Skin of body (tissue), 3 donors: ENCODE measurements around the gene GRIPAP1. TPM values are rescaled to one million over a fixed set of nuclear protein-coding genes. Genes with fewer than 3 reads are reported as not detected.

Source experiments
- DNase-seq: peaks from one replicate; lab custom pipeline; 2025; lab: John Stamatoyannopoulos, UW
- small RNA-seq: library from RNA; depleted of rRNA; stranded (forward); fragments of <200 nt; gene quantifications from one replicate; pipeline ENCODE3, GENCODE V24; 2014; ENCODE audit warnings: low replicate concordance
- total RNA-seq: library from RNA; depleted of rRNA; stranded (reverse); fragments of >200 nt; gene quantifications from one replicate; pipeline ENCODE4 v1.2.3, GENCODE V29; 2014

GRIPAP1 gene
- total RNA-seq, 1 donor from 2014 or later = 23.7 TPM

- DNase-seq = no peak
Observed at GRCh38 chrX:48923771-48924170, 78.3 kb downstream of the GRIPAP1 start.

Small RNAs within 50 kb of the gene (small RNA-seq; reads per million reads assigned to genes)
- not detected for gene RNU6-722P

Other genes with a start within 250 kb of the GRIPAP1 start
- not detected for gene GLOD5, start 240.5 kb downstream of the GRIPAP1 start, total RNA-seq
- 1.1 TPM for gene GATA1, start 215.7 kb downstream of the GRIPAP1 start, total RNA-seq
- gene HDAC6, start 200.2 kb downstream of the GRIPAP1 start, total RNA-seq = 58.6 TPM
- gene ERAS, start 175.8 kb downstream of the GRIPAP1 start, total RNA-seq = not detected
- 0.30 TPM for gene PCSK1N, start 166.7 kb downstream of the GRIPAP1 start, total RNA-seq
- 15.0 TPM for gene TIMM17B, start 104.5 kb downstream of the GRIPAP1 start, total RNA-seq
- 31.7 TPM for gene PQBP1, start 104.3 kb downstream of the GRIPAP1 start, total RNA-seq
- gene SLC35A2, start 90.6 kb downstream of the GRIPAP1 start, total RNA-seq = 7.6 TPM
- 5.9 TPM for gene PIM2, start 83.2 kb downstream of the GRIPAP1 start, total RNA-seq
- gene OTUD5, start 44.7 kb downstream of the GRIPAP1 start, total RNA-seq = 19.9 TPM
- gene KCND1, start 30.4 kb downstream of the GRIPAP1 start, total RNA-seq = 2.7 TPM
- gene TFE3, start 41.1 kb upstream of the GRIPAP1 start, total RNA-seq = 17.0 TPM
- 3.6 TPM for gene CCDC120, start 56.7 kb upstream of the GRIPAP1 start, total RNA-seq
- gene PRAF2, start 71.7 kb upstream of the GRIPAP1 start, total RNA-seq = 1.5 TPM
- 29.6 TPM for gene WDR45, start 77.6 kb upstream of the GRIPAP1 start, total RNA-seq
- gene GPKOW, start 121.5 kb upstream of the GRIPAP1 start, total RNA-seq = 15.4 TPM
- 1.4 TPM for gene MAGIX, start 160.5 kb upstream of the GRIPAP1 start, total RNA-seq
- gene PLP2, start 169.6 kb upstream of the GRIPAP1 start, total RNA-seq = 24.7 TPM
- gene PRICKLE3, start 184.1 kb upstream of the GRIPAP1 start, total RNA-seq = 8.1 TPM
- gene SYP, start 197.9 kb upstream of the GRIPAP1 start, total RNA-seq = 1.7 TPM
- gene CACNA1F, start 231.1 kb upstream of the GRIPAP1 start, total RNA-seq = 0.10 TPM
- 5.6 TPM for gene CCDC22, start 233.2 kb upstream of the GRIPAP1 start, total RNA-seq